Anterior cingulate cortex (tissue), 58 donors: Measurements from ENCODE around the gene SPI1.

Experiments used
- DNase-seq, 58 donors: peaks; one replicate each; lab custom pipeline; 2025; lab: John Stamatoyannopoulos, UW

Gene SPI1

DNA sequence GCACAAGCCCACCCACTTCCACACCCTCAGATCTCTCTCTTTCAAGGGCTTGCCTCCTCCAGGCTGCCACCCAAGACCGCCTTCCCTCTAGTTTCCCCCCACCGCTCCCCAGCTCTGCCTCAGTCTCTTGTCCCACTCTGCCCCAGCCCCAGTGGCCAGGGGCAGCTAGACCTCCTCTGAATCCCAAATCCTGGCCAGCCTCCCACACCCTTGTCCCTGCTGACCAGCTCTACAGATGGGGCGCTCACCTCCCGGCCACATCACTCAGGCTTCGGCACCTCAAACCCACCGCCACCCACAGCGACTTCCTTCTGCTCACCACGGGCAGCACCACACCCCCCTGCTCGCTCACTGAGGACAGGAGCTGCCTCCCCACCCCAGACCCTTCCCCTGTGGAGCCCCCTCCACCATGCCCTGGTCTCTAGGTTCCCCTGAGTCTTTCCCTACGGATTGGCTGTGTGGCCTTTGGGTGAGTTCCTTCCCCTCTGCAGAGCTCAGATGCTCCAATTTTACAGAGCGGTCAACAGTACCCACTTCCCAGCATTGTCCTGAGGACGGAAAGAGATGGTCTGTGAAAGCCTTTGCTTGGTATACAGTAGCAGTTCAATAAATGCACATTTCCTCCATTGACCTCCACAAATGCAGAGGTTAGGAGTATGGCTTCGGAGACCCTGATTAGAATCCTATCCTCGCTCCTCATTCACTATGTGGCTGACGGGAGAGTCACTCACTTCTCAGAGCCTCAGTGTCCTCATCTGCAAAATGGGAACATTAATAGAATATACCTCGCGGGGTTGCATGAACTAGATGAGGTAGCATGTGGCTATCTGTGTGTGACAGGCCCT lies 11.5 kb upstream of the SPI1 start:
- no peak for DNase-seq

DNA sequence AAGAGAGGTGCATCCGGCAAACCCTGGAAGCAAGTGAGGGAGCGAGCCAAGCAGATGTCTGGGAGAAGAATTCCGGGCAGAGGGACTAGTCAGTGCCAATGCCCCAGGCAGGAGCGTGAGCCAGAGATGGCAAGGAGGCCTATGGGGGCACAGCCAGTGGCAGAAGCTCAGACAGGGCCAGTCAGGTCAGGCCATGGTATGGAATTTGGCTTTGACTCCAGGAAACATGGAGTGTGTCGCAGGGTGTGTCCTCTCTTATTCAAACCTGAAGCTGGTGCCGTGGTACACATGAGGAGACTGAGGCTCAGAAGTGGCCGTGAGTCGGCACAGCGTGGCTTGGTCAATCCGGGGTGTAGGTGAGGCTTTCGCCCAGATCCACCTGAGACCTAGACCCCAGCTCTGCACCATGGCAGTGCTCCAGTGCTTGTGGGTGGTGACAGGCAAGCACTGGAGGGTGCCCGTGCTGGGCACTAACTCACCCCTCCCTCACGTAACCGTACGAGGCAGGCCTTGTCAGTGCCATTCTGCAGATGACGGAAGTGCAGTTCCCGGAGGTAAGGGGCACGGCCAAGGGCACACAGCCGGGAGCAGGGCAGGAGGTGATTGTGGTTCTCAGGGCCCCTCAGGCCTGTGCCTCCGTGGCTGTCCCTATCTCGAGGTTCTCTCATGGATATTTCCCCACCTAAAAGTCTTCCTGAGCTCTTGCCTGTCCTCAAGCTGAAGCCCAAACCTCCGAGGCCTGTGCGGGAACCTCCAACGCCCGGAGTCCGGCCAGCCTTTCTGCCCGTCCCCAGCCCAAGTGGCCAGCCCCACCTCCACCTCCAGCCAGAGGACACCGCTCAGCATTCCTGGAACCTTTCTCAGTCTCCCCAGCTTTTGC lies 10.6 kb upstream of the SPI1 start:
- no peak for DNase-seq

DNA sequence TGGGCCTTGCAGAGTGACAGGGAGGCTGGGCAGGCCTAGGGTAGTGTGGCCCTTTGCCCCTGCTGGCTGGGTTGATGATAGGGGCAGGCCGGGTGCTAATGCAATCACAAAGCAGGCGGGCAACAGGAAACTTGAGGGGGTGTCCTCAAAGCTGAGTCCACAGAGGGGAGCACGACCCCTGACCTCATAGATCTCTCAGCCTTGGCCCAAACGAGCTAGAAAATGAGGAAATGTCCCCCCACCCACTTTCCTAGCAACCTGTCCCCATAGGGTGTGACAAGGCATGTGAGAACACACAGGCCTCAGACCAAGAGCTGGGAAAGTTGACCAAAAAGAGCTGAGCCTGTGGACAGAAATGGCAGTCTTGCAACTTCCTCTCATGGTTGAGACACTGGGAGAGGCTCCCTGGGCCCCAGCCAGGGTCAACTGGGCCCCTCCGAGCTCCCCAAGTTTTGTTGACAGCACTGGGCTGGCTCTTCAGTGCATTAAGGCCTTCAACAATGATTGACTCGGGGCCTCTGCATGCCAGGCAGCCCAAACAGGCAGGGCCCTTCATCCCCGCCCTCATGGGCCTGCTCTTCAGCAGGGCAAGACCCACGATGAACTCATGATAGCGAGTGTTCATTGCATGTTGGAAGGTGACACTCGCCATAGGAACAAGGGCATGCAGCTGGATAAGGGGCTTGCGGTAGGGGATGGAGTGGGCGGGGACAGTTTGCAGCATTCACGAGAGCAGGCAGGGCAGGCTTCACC lies 9.8 kb upstream of the SPI1 start:
- DNase-seq = no peak

DNA sequence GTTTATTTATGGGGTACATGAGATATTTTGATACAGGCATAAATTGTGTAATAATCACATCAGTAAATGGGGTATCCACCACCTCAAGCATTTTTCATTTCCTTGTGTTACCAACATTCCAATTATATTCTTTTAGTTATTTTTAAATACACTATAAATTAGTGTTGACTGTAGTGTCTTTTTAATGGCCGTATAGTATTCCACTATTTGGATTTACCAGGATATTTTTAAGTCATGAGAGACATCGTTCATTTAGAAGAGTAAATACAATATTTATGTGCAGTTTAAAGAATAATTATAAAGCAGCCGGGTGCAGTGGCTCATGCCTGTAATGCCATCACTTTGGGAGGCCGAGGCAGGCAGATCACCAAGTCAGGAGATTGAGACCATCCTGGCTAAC lies 6.2 kb upstream of the SPI1 start:
- DNase-seq = no peak

DNA sequence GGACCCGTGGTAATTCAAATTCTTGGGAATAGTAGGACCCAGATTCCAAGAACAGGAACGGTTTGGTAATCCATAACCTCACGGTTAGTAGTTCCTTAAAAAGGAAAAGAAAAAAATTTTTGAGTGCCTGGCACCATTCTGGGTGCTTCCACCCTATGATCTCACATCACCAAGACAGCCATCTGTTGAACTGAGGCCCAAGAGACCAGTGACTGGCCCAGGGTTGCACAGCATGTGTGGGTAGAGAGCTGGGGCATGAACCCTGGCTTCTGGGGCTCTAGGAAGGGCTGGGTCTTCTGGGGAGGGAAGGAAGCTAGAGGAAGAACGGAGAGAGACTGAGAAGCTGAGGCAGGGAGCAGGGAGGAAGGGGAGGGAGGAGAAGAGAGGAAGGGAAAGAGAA lies 4.7 kb upstream of the SPI1 start:
- DNase-seq = no peak

DNA sequence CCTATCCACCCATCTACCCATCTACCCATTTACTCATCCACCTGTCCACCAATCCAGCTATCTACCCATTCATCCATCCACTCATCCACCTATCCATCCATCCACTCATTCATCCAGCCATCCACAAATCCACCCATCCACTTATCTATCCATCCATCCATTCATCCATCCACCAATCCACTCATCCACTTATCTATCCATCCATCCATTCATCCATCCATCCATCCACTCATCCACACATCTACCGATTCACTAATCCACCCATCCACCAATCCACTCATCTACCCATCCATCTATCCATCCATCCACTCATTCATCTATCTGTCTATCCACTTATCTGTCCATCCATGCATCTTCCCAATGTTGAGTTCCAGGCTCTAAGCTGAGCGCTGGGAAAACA lies 1.7 kb upstream of the SPI1 start:
- DNase-seq = no peak

DNA sequence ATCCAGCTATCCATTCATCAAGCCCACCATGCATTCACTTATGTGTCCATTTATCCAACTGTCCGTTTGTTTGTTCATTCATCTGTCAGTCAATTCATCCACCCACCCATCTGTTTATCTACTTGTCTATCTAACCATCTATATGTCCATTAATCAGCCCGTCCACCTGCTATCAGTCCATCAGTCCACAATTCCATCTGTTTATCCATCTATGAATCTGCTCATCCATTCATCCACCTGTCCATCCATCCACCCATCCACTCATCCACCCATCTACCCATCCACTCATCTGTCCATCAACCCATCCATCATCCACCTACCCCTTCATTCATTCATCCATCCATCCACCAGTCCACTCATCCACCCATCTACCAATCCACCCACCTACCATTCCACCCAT lies 970 bp upstream of the SPI1 start:
- DNase-seq = no peak

DNA sequence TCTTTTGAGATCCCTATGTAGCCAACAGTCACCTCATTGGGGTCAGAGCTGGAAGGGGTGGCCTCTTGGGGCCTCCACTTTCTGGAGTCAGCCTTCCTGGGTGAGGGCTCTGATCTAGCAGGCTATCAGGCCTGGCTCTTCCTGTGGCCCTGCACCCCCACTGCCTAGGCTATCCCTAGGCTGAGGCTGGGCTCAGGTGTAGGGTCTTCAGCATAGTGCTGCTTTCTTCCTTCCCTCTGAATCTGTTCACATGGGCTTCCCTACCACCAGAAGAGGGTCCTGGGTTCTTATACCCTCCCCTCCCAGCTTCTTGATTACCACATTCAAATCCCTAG lies 456 bp upstream of the SPI1 start:
- DNase-seq = no peak

DNA sequence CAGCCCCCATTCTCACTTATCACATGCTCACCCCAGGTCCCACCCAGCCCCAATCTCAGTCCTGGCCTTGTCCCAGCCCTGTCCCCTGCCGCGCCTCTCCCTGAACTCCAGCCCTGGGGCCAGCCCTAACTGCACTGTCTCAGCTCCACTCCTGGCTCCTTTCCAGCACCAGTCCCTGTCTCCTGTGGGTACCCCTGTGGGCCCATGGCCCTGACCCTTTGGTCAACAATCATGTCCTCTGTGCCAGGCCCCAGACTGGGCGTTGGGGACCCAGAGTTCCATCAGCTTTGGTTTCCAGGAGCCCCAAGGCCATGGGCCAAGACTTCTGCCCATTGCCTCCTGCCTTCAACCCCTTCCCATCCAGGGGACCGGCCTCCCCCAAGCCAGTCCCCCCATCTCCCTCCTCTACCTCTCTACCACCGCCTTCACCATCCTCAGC lies 757 bp downstream of the SPI1 start:
- DNase-seq = no peak

DNA sequence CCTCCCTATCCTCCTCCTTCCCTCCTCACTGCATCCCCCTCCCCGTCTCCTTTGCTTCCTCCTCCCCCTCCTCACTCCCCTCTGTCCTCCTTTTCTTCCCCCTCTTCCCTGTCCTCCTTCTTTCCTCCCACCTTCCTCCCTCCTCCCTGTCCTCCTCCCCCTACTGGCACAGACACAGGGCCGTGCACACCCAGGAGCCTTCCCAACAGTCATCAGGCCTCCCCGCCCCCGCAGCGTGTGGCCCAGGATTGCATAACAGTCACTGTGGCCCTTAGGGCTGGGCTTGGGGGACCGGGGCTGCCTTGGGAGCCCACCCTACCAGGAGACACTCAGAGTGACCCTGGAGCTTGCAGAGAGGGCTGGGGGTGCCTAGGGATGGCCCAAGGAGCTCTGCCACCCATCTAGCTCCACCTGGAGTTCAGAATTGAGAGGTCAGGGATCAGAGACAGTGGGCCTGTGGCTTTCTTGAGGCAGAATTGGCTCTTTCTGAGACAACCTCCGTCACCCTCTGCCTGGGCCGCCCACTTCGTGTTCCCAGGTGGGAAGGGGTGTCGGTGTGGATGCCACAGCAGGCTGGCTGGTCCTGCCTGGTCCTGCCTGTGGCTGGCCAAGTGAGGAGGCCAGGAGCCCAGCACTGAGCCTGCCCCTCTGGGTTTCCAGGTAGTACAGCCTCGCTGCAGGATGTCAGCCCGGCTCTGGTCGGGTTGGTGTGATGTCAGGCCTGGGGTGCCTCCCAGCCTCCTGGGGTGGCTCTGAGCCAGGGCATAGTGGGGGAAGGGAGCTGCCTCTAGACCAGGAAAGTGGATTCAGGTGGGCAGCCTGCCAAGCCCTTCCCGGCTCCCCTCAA lies 1.6 kb downstream of the SPI1 start:
- DNase-seq = peak in 2 of 58 donors; percentile 24 to 33

DNA sequence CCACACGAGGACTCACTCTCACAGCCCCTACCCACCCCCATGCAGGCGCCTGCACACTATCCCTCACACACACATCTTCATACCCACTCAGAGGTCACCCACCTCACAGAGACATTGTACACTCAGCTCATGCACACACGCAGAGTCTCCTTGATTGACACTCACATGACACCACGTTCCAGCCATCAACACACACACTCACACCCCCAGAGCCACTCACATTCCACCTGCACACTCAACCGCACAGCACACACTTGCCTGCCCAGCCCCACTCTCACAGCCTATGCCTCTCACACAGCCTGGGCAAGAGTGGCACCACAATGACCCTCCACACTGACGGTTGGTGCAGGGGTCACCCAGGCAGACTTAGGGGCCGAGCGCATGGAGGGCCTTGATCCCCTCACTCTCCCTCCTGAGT lies 2.2 kb downstream of the SPI1 start:
- DNase-seq = no peak

DNA sequence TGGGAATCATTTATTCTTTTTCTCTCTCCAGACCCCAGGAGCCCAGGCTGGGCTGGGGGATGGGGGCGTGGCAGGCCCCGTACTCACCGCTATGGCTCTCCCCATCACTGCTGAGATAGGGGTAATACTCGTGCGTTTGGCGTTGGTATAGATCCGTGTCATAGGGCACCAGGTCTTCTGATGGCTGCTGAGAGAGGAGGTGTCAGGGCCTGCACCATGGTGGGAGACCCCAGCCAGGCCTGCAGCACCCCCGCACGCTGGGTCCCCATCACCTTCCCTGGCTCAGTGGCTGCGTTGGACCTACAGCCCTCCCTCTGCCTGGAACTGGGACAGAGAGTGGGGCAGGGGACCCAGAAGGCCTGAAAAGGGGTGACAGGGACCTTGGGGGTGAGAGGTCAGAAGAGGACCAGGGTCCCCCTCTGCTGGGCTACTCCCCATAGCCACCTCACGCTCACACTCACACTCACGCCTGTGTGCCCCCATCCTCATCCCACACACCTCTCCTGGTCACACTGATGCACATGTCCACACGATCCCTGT lies 2.7 kb downstream of the SPI1 start:
- DNase-seq = no peak

DNA sequence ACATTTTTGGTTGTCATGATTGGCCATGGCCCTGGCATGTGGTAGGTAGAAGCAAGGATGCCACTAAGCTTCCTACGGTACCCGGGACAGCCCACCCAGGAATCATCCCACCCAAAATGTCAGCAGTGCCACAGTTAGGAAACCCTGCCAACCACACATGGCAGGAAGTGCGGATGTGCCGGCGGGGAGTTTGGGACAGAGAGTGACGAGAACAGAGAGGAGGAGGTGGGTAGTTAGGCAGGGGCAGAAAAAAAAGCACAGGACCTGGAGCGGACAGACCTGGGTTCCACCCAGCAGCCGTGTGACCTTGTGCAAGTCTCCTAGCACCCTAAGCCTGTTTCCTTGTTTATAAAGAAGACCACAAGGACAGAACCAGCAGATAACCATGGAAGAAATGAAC lies 3.3 kb downstream of the SPI1 start:
- no peak for DNase-seq

DNA sequence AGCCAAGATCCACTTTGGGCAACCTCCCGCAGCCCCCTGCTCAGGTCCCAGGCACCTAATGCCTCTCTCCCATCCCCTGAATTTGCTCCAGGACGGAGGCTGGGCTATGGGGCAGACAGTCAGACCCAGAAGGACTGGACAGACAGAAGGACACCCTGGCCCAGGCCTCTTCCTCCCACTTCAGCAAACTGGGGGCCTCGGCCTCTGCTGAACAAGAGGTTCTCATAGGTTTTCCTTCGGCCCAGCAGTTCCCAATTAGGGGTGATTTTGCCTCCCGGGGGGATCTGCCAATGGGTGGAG lies 3.7 kb downstream of the SPI1 start:
- no peak for DNase-seq

DNA sequence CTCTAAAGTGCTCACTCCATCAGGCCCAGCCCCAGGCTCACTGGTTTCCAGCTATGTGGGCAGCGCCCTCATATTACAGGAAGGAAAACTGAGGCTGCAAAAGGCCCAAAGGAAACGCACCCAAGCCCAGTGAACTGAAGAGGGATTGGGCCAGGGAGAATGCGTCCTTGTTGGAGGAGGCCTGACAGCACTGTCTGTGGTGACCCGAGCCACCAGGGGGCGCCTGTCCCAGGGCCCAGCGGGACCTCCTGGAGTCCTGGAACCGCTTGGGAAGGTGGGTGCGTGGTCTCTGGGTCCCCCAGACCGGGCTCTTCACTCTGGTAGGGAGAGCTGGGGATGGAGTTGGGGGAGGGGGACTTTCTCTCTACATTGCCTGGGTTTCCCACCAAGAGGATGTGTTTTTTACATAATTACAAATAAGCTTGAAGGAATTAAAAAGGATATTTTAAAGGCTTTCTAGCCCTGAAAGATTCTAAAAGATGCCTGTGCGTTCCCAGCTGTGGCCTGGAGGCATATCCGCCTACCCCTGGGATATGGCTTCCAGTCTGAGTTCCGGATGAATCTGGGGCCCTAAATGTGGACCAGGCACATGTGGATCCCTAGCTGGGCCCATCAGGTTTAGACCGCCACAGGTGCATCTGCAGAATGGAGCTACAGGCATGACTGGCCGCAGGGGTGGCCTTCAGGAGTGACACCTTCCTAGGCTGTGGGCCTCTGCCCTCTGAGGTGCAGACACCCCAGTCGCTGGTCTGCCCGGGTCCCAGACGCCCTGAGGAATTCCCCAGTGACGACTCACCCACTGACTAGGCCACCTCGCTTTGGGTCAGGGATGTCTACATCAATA lies 4.2 kb downstream of the SPI1 start:
- DNase-seq = peak in 47 of 58 donors; percentile 9 to 82 (median 48)

DNA sequence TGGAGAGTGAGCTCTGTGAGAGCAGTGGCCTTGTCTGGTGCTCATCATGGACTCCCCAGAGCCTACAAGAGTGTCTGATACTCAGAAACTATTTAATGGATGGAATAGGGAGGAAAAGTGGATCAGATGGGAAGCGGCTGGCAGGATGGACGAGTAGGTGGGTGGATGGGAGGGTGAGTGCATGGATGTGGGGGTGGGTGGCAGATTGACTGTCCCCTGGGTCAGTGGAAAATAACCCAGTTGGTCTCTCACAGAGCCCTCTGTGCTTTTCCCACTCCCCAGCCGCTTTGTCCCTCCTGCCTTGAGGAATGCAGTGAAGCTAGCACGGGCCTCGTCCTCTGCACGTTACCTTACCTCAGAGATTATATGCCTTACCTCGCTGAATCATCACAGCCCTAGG lies 5.9 kb downstream of the SPI1 start:
- DNase-seq = no peak

DNA sequence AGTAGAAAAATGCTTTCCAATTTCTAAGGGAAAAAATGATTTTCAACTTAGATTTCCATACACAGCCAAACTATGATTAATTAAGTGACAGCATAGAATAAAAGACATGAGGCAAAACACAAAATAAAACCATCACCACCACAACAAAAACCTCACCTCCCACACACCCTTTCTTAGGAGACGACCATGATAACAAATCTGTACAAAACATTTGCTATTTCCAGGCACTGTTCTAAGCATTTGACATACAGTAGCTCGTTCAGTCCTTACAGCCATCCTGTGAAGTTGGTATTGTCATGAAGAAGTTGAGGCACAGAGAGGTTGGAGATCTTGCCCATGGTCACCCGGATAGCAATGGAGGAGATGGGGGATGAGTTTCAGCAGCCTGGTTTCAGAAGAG lies 8.7 kb downstream of the SPI1 start:
- no peak for DNase-seq

DNA sequence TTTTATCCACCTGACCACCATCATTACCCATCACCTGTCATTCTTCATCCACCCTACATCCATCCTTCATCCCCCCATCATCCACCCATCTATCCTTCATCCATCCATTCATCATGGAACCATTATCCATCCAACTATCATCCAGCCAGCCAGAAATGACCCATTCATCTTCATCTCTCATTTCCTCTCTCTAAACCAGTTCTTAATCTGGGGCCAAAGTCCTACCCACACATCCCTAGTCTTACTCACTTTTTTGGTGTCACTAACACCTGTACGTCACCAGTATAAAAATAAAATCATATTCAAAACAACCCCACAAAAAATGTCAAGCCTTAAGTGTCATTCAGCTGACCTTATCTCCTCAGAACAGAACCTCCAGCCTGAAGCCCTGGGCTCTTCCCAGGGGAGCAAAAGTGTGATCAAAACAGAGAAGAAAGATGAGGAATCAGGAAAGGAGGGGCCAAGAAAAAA lies 12.3 kb downstream of the SPI1 start:
- no peak for DNase-seq

DNA sequence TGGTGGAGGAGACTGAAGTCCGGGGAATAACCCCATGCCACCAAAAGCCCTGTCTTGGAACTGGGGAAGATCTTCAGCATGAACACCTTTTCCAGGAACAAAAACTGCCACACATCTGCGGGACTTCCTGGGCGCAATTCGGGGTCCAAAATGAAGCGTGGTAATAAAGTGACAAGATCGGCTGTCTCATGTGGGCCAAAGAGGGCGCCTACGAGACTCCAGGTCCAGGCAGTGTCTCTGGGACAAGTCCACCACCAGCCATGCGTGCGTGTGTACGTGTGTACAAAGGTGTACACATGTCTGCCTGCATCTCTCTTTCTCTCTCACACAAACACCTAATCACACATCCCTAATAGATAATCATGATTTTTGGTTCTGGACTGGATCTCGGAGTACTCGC lies 16.9 kb downstream of the SPI1 start:
- no peak for DNase-seq
